Measurements from ENCODE around the gene S100A3. TPM values are rescaled to one million over a fixed set of nuclear protein-coding genes. Genes with fewer than 3 reads are reported as not detected.

Gene S100A3
- total RNA-seq, 1 donor from 2014 or later: 1.3 TPM

- no peaks in the 10 kb centered on the region for H3K27me3 ChIP-seq
- H3K9me3 ChIP-seq: no peaks in the 10 kb centered on the region
- no peak for TF ChIP-seq CTCF (IDR thresholded peaks at IDR 0.05)
- H3K36me3 ChIP-seq: no peaks in the 10 kb centered on the region
- DNase-seq (no peak), ATAC-seq (no peak)
- H3K4me3 ChIP-seq: no peak overlapping the region
- peaks cover 3% of the 10 kb centered on the region for H3K4me1 ChIP-seq
- intact Hi-C loops (cut with DNase I): no loop called here
- no peak overlapping the region for H3K27ac ChIP-seq
These were observed 43.5 kb downstream of the S100A3 start for GRCh38 chr1:153505576-153505975.

- Histone ChIP-seq H3K9me3 (no peaks in the 10 kb centered on the region), H3K27me3 (no peaks in the 10 kb centered on the region)
These were observed 45.3 kb downstream of the S100A3 start for GRCh38 chr1:153503766-153504165.

GRCh38 chr1:153498746-153499145, 50.3 kb downstream of the S100A3 start:
- TF ChIP-seq CTCF (IDR thresholded peaks at IDR 0.05): no peak
- ATAC-seq (no peak), DNase-seq (no peak)
- H3K27ac ChIP-seq: no peak overlapping the region
- no peak overlapping the region for H3K4me3 ChIP-seq
- no peaks in the 10 kb centered on the region for H3K27me3 ChIP-seq
- no peaks in the 10 kb centered on the region for H3K36me3 ChIP-seq
- intact Hi-C loops (cut with DNase I): loop anchor here (5.0 kb wide), 1 partner anchor 146 kb away; no protein-coding TSS in a partner anchor
- H3K4me1 ChIP-seq: no peaks in the 10 kb centered on the region
- H3K9me3 ChIP-seq: no peaks in the 10 kb centered on the region

More at GRCh38 chr1:153503766-153504165, 45.3 kb downstream of the S100A3 start:
- Histone ChIP-seq H3K27ac (no peak overlapping the region), H3K4me1 (peaks cover 3% of the 10 kb centered on the region), H3K36me3 (no peaks in the 10 kb centered on the region), H3K4me3 (no peak overlapping the region)
- DNase-seq (no peak), ATAC-seq (no peak)
- intact Hi-C loops (cut with DNase I): no loop called here
- TF ChIP-seq CTCF (IDR thresholded peaks at IDR 0.05): no peak

Other genes with a start within 250 kb of the S100A3 start
- gene PGLYRP3, start 236.3 kb downstream of the S100A3 start, total RNA-seq: not detected
- gene PGLYRP4, start 200.4 kb downstream of the S100A3 start, total RNA-seq: not detected
- gene S100A9, start 191.4 kb downstream of the S100A3 start, total RNA-seq: 418 TPM
- 22.8 TPM for gene S100A12, start 173.6 kb downstream of the S100A3 start, total RNA-seq
- gene S100A8, start 158.2 kb downstream of the S100A3 start, total RNA-seq: 266 TPM
- not detected for gene S100A7A, start 132.7 kb downstream of the S100A3 start, total RNA-seq
- not detected for gene S100A7, start 88.6 kb downstream of the S100A3 start, total RNA-seq
- 1,046 TPM for gene S100A6, start 13.3 kb downstream of the S100A3 start, total RNA-seq
- gene S100A5, start 8.3 kb downstream of the S100A3 start, total RNA-seq: not detected
- 377 TPM for gene S100A4, start 3.5 kb downstream of the S100A3 start, total RNA-seq
- gene S100A2, start 16.6 kb upstream of the S100A3 start, total RNA-seq: 5.6 TPM
- 69.6 TPM for gene S100A16, start 63.9 kb upstream of the S100A3 start, total RNA-seq
- 112 TPM for gene S100A14, start 67.1 kb upstream of the S100A3 start, total RNA-seq
- 76.1 TPM for gene S100A13, start 78.2 kb upstream of the S100A3 start, total RNA-seq
- not detected for gene S100A1, start 79.2 kb upstream of the S100A3 start, total RNA-seq
- gene CHTOP, start 84.8 kb upstream of the S100A3 start, total RNA-seq: 63.5 TPM
- 32.7 TPM for gene SNAPIN, start 109.4 kb upstream of the S100A3 start, total RNA-seq
- gene ILF2, start 121.7 kb upstream of the S100A3 start, total RNA-seq: 86.1 TPM
- gene NPR1, start 129.4 kb upstream of the S100A3 start, total RNA-seq: 69.4 TPM
- gene INTS3, start 178.8 kb upstream of the S100A3 start, total RNA-seq: 72.3 TPM
- gene SLC27A3, start 226.1 kb upstream of the S100A3 start, total RNA-seq: 105 TPM

Measured in upper lobe of right lung (tissue), 1 donor.